Duodenal mucosa (tissue), 2 donors: ENCODE measurements around the gene CUL1.
"Not testable (repeated sequence)": the region's sequence is repeated elsewhere in the genome, so short reads cannot be mapped to it uniquely, and the experiment has no call there.

ENCODE experiments used
- H3K27ac ChIP-seq: one replicate; pipeline ENCODE4 v1.7.0; 2013; ENCODE audit warnings: low read depth, low read length
- H3K27me3 ChIP-seq, 2 donors: one replicate each; pipeline ENCODE4 v1.7.0; 2013; ENCODE audit warnings: low read length in 2 of 2, control low read depth in 1 of 2; ENCODE audit not compliant: insufficient read depth in 2 of 2, control insufficient read depth in 1 of 2
- H3K36me3 ChIP-seq, 2 donors: one replicate each; pipeline ENCODE4 v1.7.0; 2013; ENCODE audit warnings: low read length in 2 of 2, control low read depth in 1 of 2; ENCODE audit not compliant: insufficient read depth in 2 of 2, control insufficient read depth in 1 of 2
- H3K4me1 ChIP-seq, 2 donors: one replicate each; pipeline ENCODE4 v1.7.0; 2013; ENCODE audit warnings: low read length in 2 of 2, control low read depth in 1 of 2; ENCODE audit not compliant: insufficient read depth in 2 of 2, control insufficient read depth in 1 of 2
- H3K4me3 ChIP-seq, 2 donors: one replicate each; pipeline ENCODE4 v1.7.0; 2013; ENCODE audit warnings: low read length in 2 of 2, low read depth in 1 of 2
- H3K9ac ChIP-seq, 2 donors: one replicate each; pipeline ENCODE4 v1.7.0; 2013; ENCODE audit warnings: low read length in 2 of 2, low read depth in 1 of 2
- H3K9me3 ChIP-seq, 2 donors: one replicate each; pipeline ENCODE4 v1.7.0; 2013; ENCODE audit warnings: low read length in 2 of 2, control low read depth in 1 of 2; ENCODE audit not compliant: control insufficient read depth in 1 of 2

CUL1 gene

GRCh38 chr7:148702876-148703670 is 4.4 kb downstream of the CUL1 start:
- no peaks in the 10 kb centered on the region for H3K9me3 ChIP-seq
- H3K4me3 ChIP-seq, result no peak overlapping the region
- no peak overlapping the region for H3K9ac ChIP-seq
- H3K27me3 ChIP-seq, result no peaks in the 10 kb centered on the region
- no peak overlapping the region for H3K27ac ChIP-seq
- no peaks in the 10 kb centered on the region for H3K36me3 ChIP-seq
- H3K4me1 ChIP-seq, result peaks cover 40 to 42% of the 10 kb centered on the region in 2 donors

- H3K27ac ChIP-seq, H3K36me3 ChIP-seq, H3K9ac ChIP-seq, H3K9me3 ChIP-seq, H3K27me3 ChIP-seq, H3K4me3 ChIP-seq: not testable (repeated sequence)
- H3K4me1 ChIP-seq, result peaks cover 40 to 46% of the 10 kb centered on the region in 2 donors
Measured at GRCh38 chr7:148703671-148703962, 4.9 kb downstream of the CUL1 start.

- Histone ChIP-seq H3K4me3 (no peak overlapping the region), H3K27ac (no peak overlapping the region), H3K9me3 (no peaks in the 10 kb centered on the region), H3K27me3 (no peaks in the 10 kb centered on the region), H3K9ac (no peak overlapping the region), H3K36me3 (no peaks in the 10 kb centered on the region), H3K4me1 (peaks cover 40 to 46% of the 10 kb centered on the region in 2 donors)
Measured at GRCh38 chr7:148704189-148704588, 5.5 kb downstream of the CUL1 start.

GRCh38 chr7:148704970-148705369 is 6.3 kb downstream of the CUL1 start:
- Histone ChIP-seq H3K27ac (no peak overlapping the region), H3K9me3 (no peaks in the 10 kb centered on the region), H3K4me1 (peaks cover 39 to 45% of the 10 kb centered on the region in 2 donors), H3K36me3 (no peaks in the 10 kb centered on the region), H3K27me3 (no peaks in the 10 kb centered on the region), H3K9ac (no peak overlapping the region), H3K4me3 (no peak overlapping the region)

GRCh38 chr7:148706368-148706767 is 7.7 kb downstream of the CUL1 start:
- H3K9ac ChIP-seq, result no peak overlapping the region
- no peaks in the 10 kb centered on the region for H3K27me3 ChIP-seq
- H3K4me1 ChIP-seq, result peaks cover 28 to 31% of the 10 kb centered on the region in 2 donors
- no peak overlapping the region for H3K4me3 ChIP-seq
- no peak overlapping the region for H3K27ac ChIP-seq
- no peaks in the 10 kb centered on the region for H3K9me3 ChIP-seq
- H3K36me3 ChIP-seq, result no peaks in the 10 kb centered on the region

- Histone ChIP-seq H3K9me3 (no peaks in the 10 kb centered on the region), H3K9ac (no peak overlapping the region), H3K4me3 (no peak overlapping the region), H3K27me3 (no peaks in the 10 kb centered on the region), H3K36me3 (no peaks in the 10 kb centered on the region), H3K4me1 (peaks cover 16 to 23% of the 10 kb centered on the region in 2 donors), H3K27ac (no peak overlapping the region)
Measured at GRCh38 chr7:148708026-148708885, 9.6 kb downstream of the CUL1 start.

GRCh38 chr7:148709014-148709413 is 10.3 kb downstream of the CUL1 start:
- H3K27ac ChIP-seq, result no peak overlapping the region
- no peaks in the 10 kb centered on the region for H3K36me3 ChIP-seq
- H3K9ac ChIP-seq, result no peak overlapping the region
- no peak overlapping the region for H3K4me3 ChIP-seq
- H3K9me3 ChIP-seq, result no peaks in the 10 kb centered on the region
- no peaks in the 10 kb centered on the region for H3K27me3 ChIP-seq
- H3K4me1 ChIP-seq, result peaks cover 16 to 23% of the 10 kb centered on the region in 2 donors

- H3K4me3 ChIP-seq, H3K9ac ChIP-seq, H3K27ac ChIP-seq, H3K36me3 ChIP-seq, H3K9me3 ChIP-seq, H3K27me3 ChIP-seq: not testable (repeated sequence)
- peaks cover 13 to 23% of the 10 kb centered on the region in 2 donors for H3K4me1 ChIP-seq
Measured at GRCh38 chr7:148710426-148710825, 11.7 kb downstream of the CUL1 start.

GRCh38 chr7:148711191-148712102 is 12.7 kb downstream of the CUL1 start:
- Histone ChIP-seq H3K27ac (no peak overlapping the region), H3K9me3 (no peaks in the 10 kb centered on the region), H3K27me3 (no peaks in the 10 kb centered on the region), H3K4me3 (no peak overlapping the region), H3K9ac (no peak overlapping the region), H3K4me1 (peaks cover 7 to 13% of the 10 kb centered on the region in 2 donors), H3K36me3 (no peaks in the 10 kb centered on the region)
